ENCODE data around the gene PROKR1. TPM values are rescaled to one million over a fixed set of nuclear protein-coding genes. Genes with fewer than 3 reads are reported as not detected.

Gene PROKR1
- total RNA-seq, 2 donors from 2014 or later, result not detected

GRCh38 chr2:68662466-68662865 lies 19.1 kb downstream of the PROKR1 start:
- WGBS, 2 donors, result 23 to 48% methylated on average over 2 of the region's 2 CpGs
- Histone ChIP-seq H3K4me1 (no peaks in the 10 kb centered on the region), H3K9me3 (no peaks in the 10 kb centered on the region), H3K4me3 (no peak overlapping the region), H3K36me3 (replicated peaks in 1 of 2; ENCODE audit: insufficient read depth in 1 of 2, low read depth in 2 of 2) (no peaks in the 10 kb centered on the region), H3K27ac (no peak overlapping the region), H3K27me3 (no peaks in the 10 kb centered on the region)
- intact Hi-C loops (cut with DNase I), result no loop called here
- DNase-seq, result no peak
- ATAC-seq, result no peak
- no peak for TF ChIP-seq CTCF (IDR thresholded peaks at IDR 0.05)
- no peak for TF ChIP-seq POLR2A (IDR thresholded peaks at IDR 0.05)

- intact Hi-C loops (cut with DNase I), result no loop called here
- WGBS, 2 donors, result 70 to 79% methylated on average over 7 of the region's 7 CpGs
- Histone ChIP-seq H3K27me3 (no peaks in the 10 kb centered on the region), H3K9me3 (no peaks in the 10 kb centered on the region), H3K4me3 (no peak overlapping the region), H3K4me1 (no peaks in the 10 kb centered on the region), H3K36me3 (replicated peaks in 1 of 2; ENCODE audit: insufficient read depth in 1 of 2, low read depth in 2 of 2) (no peaks in the 10 kb centered on the region), H3K27ac (no peak overlapping the region)
- DNase-seq (no peak), ATAC-seq (no peak)
- TF ChIP-seq CTCF (IDR thresholded peaks at IDR 0.05) (no peak), POLR2A (IDR thresholded peaks at IDR 0.05) (no peak)
These were observed 20.2 kb downstream of the PROKR1 start for GRCh38 chr2:68663371-68664156.

GRCh38 chr2:68667371-68667770 lies 24.0 kb downstream of the PROKR1 start:
- WGBS, 2 donors, result 76 to 91% methylated on average over 2 of the region's 2 CpGs
- H3K9me3 ChIP-seq, result no peaks in the 10 kb centered on the region

GRCh38 chr2:68669651-68670050 lies 26.3 kb downstream of the PROKR1 start:
- WGBS, 2 donors, result 67 to 69% methylated on average over 3 of the region's 3 CpGs

More at GRCh38 chr2:68667371-68667770, 24.0 kb downstream of the PROKR1 start:
- TF ChIP-seq CTCF (IDR thresholded peaks at IDR 0.05) (no peak), POLR2A (IDR thresholded peaks at IDR 0.05) (no peak)
- Histone ChIP-seq H3K4me3 (no peak overlapping the region), H3K4me1 (no peaks in the 10 kb centered on the region), H3K36me3 (replicated peaks in 1 of 2; ENCODE audit: insufficient read depth in 1 of 2, low read depth in 2 of 2) (no peaks in the 10 kb centered on the region), H3K27ac (no peak overlapping the region), H3K27me3 (no peaks in the 10 kb centered on the region)
- intact Hi-C loops (cut with DNase I), result no loop called here
- no peak for DNase-seq
- ATAC-seq, result no peak

More at GRCh38 chr2:68669651-68670050, 26.3 kb downstream of the PROKR1 start:
- Histone ChIP-seq H3K27ac (no peak overlapping the region), H3K4me3 (no peak overlapping the region), H3K4me1 (no peaks in the 10 kb centered on the region), H3K9me3 (no peaks in the 10 kb centered on the region), H3K27me3 (no peaks in the 10 kb centered on the region), H3K36me3 (replicated peaks in 1 of 2; ENCODE audit: insufficient read depth in 1 of 2, low read depth in 2 of 2) (no peaks in the 10 kb centered on the region)
- no peak for ATAC-seq
- intact Hi-C loops (cut with DNase I), result no loop called here
- DNase-seq, result no peak
- TF ChIP-seq CTCF (IDR thresholded peaks at IDR 0.05) (no peak), POLR2A (IDR thresholded peaks at IDR 0.05) (no peak)

All from body of pancreas (tissue), 4 donors.